Lower leg skin (tissue), 4 donors: ENCODE results near the gene NUDT3. TPM values are rescaled to one million over a fixed set of nuclear protein-coding genes. Genes with fewer than 3 reads are reported as not detected.

Experiments used
- DNase-seq, 2 donors: peaks; one replicate each; pipeline ENCODE4 v3.0.0-alpha.2; 2019; ENCODE audit warnings: low spot score in 2 of 2
- H3K4me3 ChIP-seq: fragments of 200-600 bp; sonication (generic); 2 replicates; pipeline ENCODE4 v1.5.1; 2017; ENCODE audit warnings: mild to moderate bottlenecking, low read depth; ENCODE audit not compliant: poor library complexity, severe bottlenecking
- CTCF ChIP-seq, 3 donors: fragments of 450-650 bp; IDR thresholded peaks; one replicate each; pipeline ENCODE4 v1.5.1; 2016; ENCODE audit warnings: antibody characterized with exemption in 3 of 3, mild to moderate bottlenecking in 3 of 3, moderate library complexity in 2 of 3
- POLR2A ChIP-seq, 2 donors: fragments of 450-650 bp; IDR thresholded peaks; one replicate each; pipeline ENCODE4 v1.6.1; 2016 to 2017; ENCODE audit warnings: antibody characterized with exemption in 2 of 2, mild to moderate bottlenecking in 1 of 2, moderate library complexity in 1 of 2
- WGBS, 2 donors: methylation state at CpG; one replicate each; pipeline ENCODE4 v1.1.5; 2018; 5-methylcytosine and 5-hydroxymethylcytosine counted together
- intact Hi-C: fragments of 100-400 bp; cut with DNase I; formaldehyde crosslinking; loops from one replicate; pipeline ENCODE4 v1.15.0; 2023; ENCODE audit warnings: low total_unique reads
- total RNA-seq, 4 donors: library from RNA; depleted of rRNA; stranded (reverse); fragments of >200 nt; gene quantifications; one replicate each; pipeline ENCODE4 v1.1.0, GENCODE V29; 2016

Gene NUDT3
- total RNA-seq, 4 donors from 2014 or later, result 10.0 to 29.1 (median 19.9) TPM

GRCh38 chr6:34315780-34316179, 76.7 kb downstream of the NUDT3 start:
- 69 to 73% methylated on average over 5 to 6 of the region's 6 CpGs for WGBS, 2 donors
- no peak for TF ChIP-seq POLR2A (IDR thresholded peaks at IDR 0.05)
- no peak for TF ChIP-seq CTCF (IDR thresholded peaks at IDR 0.05)
- DNase-seq, result no peak
- intact Hi-C loops, result no loop called here
- H3K4me3 ChIP-seq, result no peak overlapping the region

GRCh38 chr6:34315256-34315655, 77.2 kb downstream of the NUDT3 start:
- TF ChIP-seq CTCF (IDR thresholded peaks at IDR 0.05) (no peak), POLR2A (IDR thresholded peaks at IDR 0.05) (no peak)
- WGBS, 2 donors, result 91 to 97% methylated on average over 1 of the region's 1 CpG
- no peak overlapping the region for H3K4me3 ChIP-seq
- DNase-seq, result no peak
- intact Hi-C loops, result no loop called here

- H3K4me3 ChIP-seq, result no peak overlapping the region
- TF ChIP-seq CTCF (IDR thresholded peaks at IDR 0.05) (no peak), POLR2A (IDR thresholded peaks at IDR 0.05) (no peak)
- WGBS, 2 donors, result 69 to 95% methylated on average over 4 of the region's 4 CpGs
- intact Hi-C loops, result no loop called here
- no peak for DNase-seq
Observed at GRCh38 chr6:34312259-34312658, 80.2 kb downstream of the NUDT3 start.

- TF ChIP-seq POLR2A (IDR thresholded peaks at IDR 0.05) (no peak), CTCF (IDR thresholded peaks at IDR 0.05) (no peak)
- no peak for DNase-seq
- H3K4me3 ChIP-seq, result no peak overlapping the region
- 89 to 90% methylated on average over 6 of the region's 6 CpGs for WGBS, 2 donors
- intact Hi-C loops, result no loop called here
Observed at GRCh38 chr6:34310817-34311216, 81.7 kb downstream of the NUDT3 start.

- WGBS, 2 donors, result 95 to 96% methylated on average over 2 of the region's 2 CpGs
- TF ChIP-seq CTCF (IDR thresholded peaks at IDR 0.05) (no peak), POLR2A (IDR thresholded peaks at IDR 0.05) (no peak)
- no peak overlapping the region for H3K4me3 ChIP-seq
- intact Hi-C loops, result no loop called here
- DNase-seq, result no peak
Observed at GRCh38 chr6:34308483-34308882, 84.0 kb downstream of the NUDT3 start.

GRCh38 chr6:34305982-34306708, 86.3 kb downstream of the NUDT3 start:
- H3K4me3 ChIP-seq, result no peak overlapping the region
- no peak for DNase-seq
- TF ChIP-seq CTCF (IDR thresholded peaks at IDR 0.05) (no peak), POLR2A (IDR thresholded peaks at IDR 0.05) (no peak)
- WGBS, 2 donors, result 46 to 53% methylated on average over 6 of the region's 6 CpGs
- intact Hi-C loops, result no loop called here
